ENCODE measurements around the gene VDR.

GRCh38 chr12:47839214-47839876, 65.4 kb downstream of the VDR start:
- TF ChIP-seq CTCF (IDR thresholded peaks at IDR 0.05): no peak
- no peak for TF ChIP-seq POLR2A (IDR thresholded peaks at IDR 0.05)
